HG02852 (cell line): Measurements from ENCODE around the gene PXMP4.

Experiments
- ATAC-seq: cut with Tn5 transposase; IDR thresholded peaks from one replicate; pipeline ENCODE4 v1.9.1; 2021; ENCODE audit warnings: mild to moderate bottlenecking, moderate library complexity; ENCODE audit not compliant: unreplicated experiment

Gene PXMP4

GRCh38 chr20:33656783-33657703, 63.1 kb downstream of the PXMP4 start:
- no peak for ATAC-seq

- ATAC-seq: no peak
Observed at GRCh38 chr20:33656010-33656782, 63.9 kb downstream of the PXMP4 start.

- no peak for ATAC-seq
Observed at GRCh38 chr20:33655164-33655563, 64.9 kb downstream of the PXMP4 start.

- no peak for ATAC-seq
Observed at GRCh38 chr20:33654680-33655161, 65.4 kb downstream of the PXMP4 start.

GRCh38 chr20:33653900-33654596, 66.1 kb downstream of the PXMP4 start:
- no peak for ATAC-seq

GRCh38 chr20:33653218-33653899, 66.8 kb downstream of the PXMP4 start:
- no peak for ATAC-seq
